ENCODE measurements around the gene BNIP2.

BNIP2 gene

GRCh38 chr15:59686389-59686788, 2.7 kb downstream of the BNIP2 start:
- CTCF ChIA-PET = no interaction called here
- Histone ChIP-seq H3K27ac (ENCODE audit: extremely low read depth, low read depth, low read length) (no peak overlapping the region; the same call in 1 of the 2 replicates), H3K4me1 (ENCODE audit: control insufficient read depth, insufficient read depth, low read length) (peaks cover 7% of the 10 kb centered on the region; the same call in 1 of the 2 replicates), H3K36me3 (ENCODE audit: control insufficient read depth in 2 of 2, insufficient read depth in 1 of 2, low read length in 2 of 2) (peaks cover 6 to 11% of the 10 kb centered on the region in 2 experiments; a peak in 2 of 3 replicates), H3K9me3 (ENCODE audit: control insufficient read depth, insufficient read depth, low read depth, low read length) (no peaks in the 10 kb centered on the region), H3K4me3 (ENCODE audit: low read depth, low read length) (no peak overlapping the region)
- TF ChIP-seq ZNF792 (tag by site-specific recombination; IDR thresholded peaks at IDR 0.05) = no peak
- TF ChIP-seq ZNF654 (tag by site-specific recombination; IDR thresholded peaks at IDR 0.05; ENCODE audit: low read depth) = no peak
- no peak for TF ChIP-seq MYNN (tag by site-specific recombination; IDR thresholded peaks at IDR 0.05; ENCODE audit: borderline replicate concordance)
- no peak for TF ChIP-seq ZNF362 (tag by site-specific recombination; IDR thresholded peaks at IDR 0.05)
- no peak for TF ChIP-seq KLF16 (tag by site-specific recombination; IDR thresholded peaks at IDR 0.05)
- TF ChIP-seq IKZF3 (tag by site-specific recombination; IDR thresholded peaks at IDR 0.05) = no peak
- TF ChIP-seq ZSCAN30 (tag by site-specific recombination; IDR thresholded peaks at IDR 0.05) = no peak
- no peak for TF ChIP-seq KLF10 (tag by site-specific recombination; IDR thresholded peaks at IDR 0.05)
- POLR2A ChIA-PET = no interaction called here

GRCh38 chr15:59685737-59686297, 3.3 kb downstream of the BNIP2 start:
- POLR2A ChIA-PET = no interaction called here
- H3K9me3 ChIP-seq (ENCODE audit: control insufficient read depth, insufficient read depth, low read depth, low read length) = no peaks in the 10 kb centered on the region
- TF ChIP-seq SCRT2 (tag by site-specific recombination; IDR thresholded peaks at IDR 0.05) (peak; percentile 35; the same call in 1 of the 2 replicates), TCF7L2 (IDR thresholded peaks at IDR 0.05; ENCODE audit: borderline replicate concordance, low read depth, low read length) (no peak)
- H3K4me3 ChIP-seq (ENCODE audit: low read depth, low read length) = no peak overlapping the region
- H3K36me3 ChIP-seq (ENCODE audit: control insufficient read depth in 2 of 2, insufficient read depth in 1 of 2, low read length in 2 of 2) = peaks cover 11 to 16% of the 10 kb centered on the region in 2 experiments
- peaks cover 7% of the 10 kb centered on the region; the same call in 1 of the 2 replicates for H3K4me1 ChIP-seq (ENCODE audit: control insufficient read depth, insufficient read depth, low read length)
- CTCF ChIA-PET = no interaction called here
- H3K27ac ChIP-seq (ENCODE audit: extremely low read depth, low read depth, low read length) = no peak overlapping the region; the same call in 1 of the 2 replicates

- Histone ChIP-seq H3K4me1 (ENCODE audit: control insufficient read depth, insufficient read depth, low read length) (peaks cover 5% of the 10 kb centered on the region; the same call in 1 of the 2 replicates), H3K27ac (ENCODE audit: extremely low read depth, low read depth, low read length) (no peak overlapping the region), H3K9me3 (ENCODE audit: control insufficient read depth, insufficient read depth, low read depth, low read length) (no peaks in the 10 kb centered on the region), H3K4me3 (ENCODE audit: low read depth, low read length) (no peak overlapping the region), H3K36me3 (ENCODE audit: control insufficient read depth in 2 of 2, insufficient read depth in 1 of 2, low read length in 2 of 2) (peaks cover 39 to 57% of the 10 kb centered on the region in 2 experiments)
- CTCF ChIA-PET = no interaction called here
- POLR2A ChIA-PET = interaction anchor here (2.4 kb wide), 1 partner anchor 23 kb away, joined by 9 read pairs; the partner anchor contains the start of gene GTF2A2
- no peak for TF ChIP-seq ZNF664 (tag by site-specific recombination; IDR thresholded peaks at IDR 0.05)
- TF ChIP-seq ZNF777 (tag by site-specific recombination; IDR thresholded peaks at IDR 0.05; ENCODE audit: borderline replicate concordance) = no peak
- TF ChIP-seq ZNF791 (tag by site-specific recombination; IDR thresholded peaks at IDR 0.05) = no peak
- no peak for TF ChIP-seq ZNF184 (tag by site-specific recombination; IDR thresholded peaks at IDR 0.05)
- no peak for TF ChIP-seq ZBTB48 (tag by site-specific recombination; IDR thresholded peaks at IDR 0.05)
- no peak for TF ChIP-seq SCRT1 (tag by site-specific recombination; IDR thresholded peaks at IDR 0.05; ENCODE audit: borderline replicate concordance)
- no peak for TF ChIP-seq ZNF132 (tag by site-specific recombination; IDR thresholded peaks at IDR 0.05; ENCODE audit: borderline replicate concordance)
- TF ChIP-seq ZNF175 (tag by site-specific recombination; IDR thresholded peaks at IDR 0.05) = no peak
These were observed 8.2 kb downstream of the BNIP2 start for GRCh38 chr15:59680870-59681269.

- ChIA-PET POLR2A (interaction anchor here (2.4 kb wide), 1 partner anchor 23 kb away, joined by 9 read pairs; the partner anchor contains the start of gene GTF2A2), CTCF (no interaction called here)
- Histone ChIP-seq H3K9me3 (ENCODE audit: control insufficient read depth, insufficient read depth, low read depth, low read length) (no peaks in the 10 kb centered on the region), H3K4me3 (ENCODE audit: low read depth, low read length) (no peak overlapping the region), H3K36me3 (ENCODE audit: control insufficient read depth in 2 of 2, insufficient read depth in 1 of 2, low read length in 2 of 2) (peaks cover 44 to 61% of the 10 kb centered on the region in 2 experiments), H3K27ac (ENCODE audit: extremely low read depth, low read depth, low read length) (no peak overlapping the region), H3K4me1 (ENCODE audit: control insufficient read depth, insufficient read depth, low read length) (peaks cover 5% of the 10 kb centered on the region; the same call in 1 of the 2 replicates)
- no peak for TF ChIP-seq AEBP2 (tag by site-specific recombination; IDR thresholded peaks at IDR 0.05; ENCODE audit: borderline replicate concordance)
- TF ChIP-seq ZNF37A (tag by site-specific recombination; IDR thresholded peaks at IDR 0.05) = no peak
- TF ChIP-seq ZNF280C (tag by site-specific recombination; IDR thresholded peaks at IDR 0.05) = no peak
- TF ChIP-seq KLF17 (tag by site-specific recombination; IDR thresholded peaks at IDR 0.05) = no peak
- no peak for TF ChIP-seq ZEB2 (tag by site-specific recombination; IDR thresholded peaks at IDR 0.05)
- no peak for TF ChIP-seq ZNF623 (tag by site-specific recombination; IDR thresholded peaks at IDR 0.05)
These were observed 8.8 kb downstream of the BNIP2 start for GRCh38 chr15:59680346-59680745.

Measured in HEK293 (cell line).